Posterior vena cava (tissue), 2 donors: ENCODE measurements around the gene CCDC169. TPM values are rescaled to one million over a fixed set of nuclear protein-coding genes. Genes with fewer than 3 reads are reported as not detected.
"Not testable (repeated sequence)": the region's sequence is repeated elsewhere in the genome, so short reads cannot be mapped to it uniquely, and the experiment has no call there.

Source experiments
- DNase-seq: peaks from one replicate; pipeline ENCODE4 v3.0.0-alpha.2; 2020; ENCODE audit warnings: low spot score
- intact Hi-C, 2 donors: fragments of 100-400 bp; cut with DNase I; formaldehyde crosslinking; loops; one replicate each; pipeline versions ENCODE4 v1.14.1 to v1.14.2; 2022 to 2023
- total RNA-seq, 2 donors: library from RNA; stranded (reverse); fragmentation: NEBNext Ultra II Directional; extraction: Animal tissue kit (Norgen Biotek cat#: 25700); gene quantifications; one replicate each; pipeline ENCODE4 v1.2.1, GENCODE V29; 2021
- donor health status: DM: yes; HTN: yes; CAD: no.
- donor health status: DM: yes; HTN: yes; CAD: no.

Gene CCDC169
- total RNA-seq, 2 donors from 2014 or later: 0.97 to 1.00 TPM

DNA sequence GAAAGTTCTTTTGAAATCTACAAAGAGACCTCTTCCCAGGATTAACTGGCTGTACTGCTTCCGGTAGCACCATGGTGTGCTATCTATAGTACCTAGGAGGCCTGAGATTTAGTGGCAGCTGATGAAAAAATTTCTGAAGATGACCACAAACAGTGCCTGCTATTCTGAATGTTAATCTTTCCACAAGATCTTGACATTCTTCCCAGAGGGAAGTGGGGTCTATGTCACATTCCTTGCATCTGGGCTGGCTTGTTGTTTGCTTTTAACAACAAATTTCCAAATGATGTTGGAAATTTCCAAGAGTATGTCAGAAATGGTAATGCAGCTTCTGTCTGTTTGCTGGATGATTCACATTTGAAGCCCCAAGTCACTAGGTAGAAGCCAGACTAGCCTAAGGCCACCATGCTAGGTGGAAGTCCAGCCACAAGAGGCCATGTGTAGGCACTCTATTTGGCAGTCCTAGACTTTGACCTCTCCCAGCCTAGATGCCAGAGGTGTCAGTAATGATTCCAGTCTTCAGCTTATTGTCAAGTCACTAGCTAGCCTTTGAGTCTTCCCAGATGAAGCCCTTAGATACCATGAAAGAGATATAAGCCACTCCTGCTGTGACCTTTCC, 26.4 kb upstream of the CCDC169 start:
- no peak for DNase-seq
- intact Hi-C loops: no loop called here

DNA sequence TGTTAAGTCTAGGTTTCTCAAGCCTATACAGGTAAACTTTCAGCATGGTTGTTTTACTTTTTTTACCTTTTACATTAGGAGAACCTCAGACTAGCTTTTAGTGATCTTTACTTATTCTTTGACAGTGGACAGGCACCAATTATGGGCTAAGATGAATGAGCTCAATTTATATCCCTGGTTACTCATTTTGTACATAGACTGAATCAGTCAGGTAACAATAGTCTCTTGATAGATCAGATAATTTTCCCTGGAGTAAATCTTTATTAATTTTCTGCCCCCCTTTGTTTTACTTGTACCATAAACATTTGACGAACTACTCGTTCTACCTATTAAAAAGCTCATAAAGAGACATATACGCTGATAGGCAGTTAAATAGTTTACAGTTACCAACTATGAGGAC, 25.8 kb upstream of the CCDC169 start:
- intact Hi-C loops: no loop called here
- DNase-seq: no peak

DNA sequence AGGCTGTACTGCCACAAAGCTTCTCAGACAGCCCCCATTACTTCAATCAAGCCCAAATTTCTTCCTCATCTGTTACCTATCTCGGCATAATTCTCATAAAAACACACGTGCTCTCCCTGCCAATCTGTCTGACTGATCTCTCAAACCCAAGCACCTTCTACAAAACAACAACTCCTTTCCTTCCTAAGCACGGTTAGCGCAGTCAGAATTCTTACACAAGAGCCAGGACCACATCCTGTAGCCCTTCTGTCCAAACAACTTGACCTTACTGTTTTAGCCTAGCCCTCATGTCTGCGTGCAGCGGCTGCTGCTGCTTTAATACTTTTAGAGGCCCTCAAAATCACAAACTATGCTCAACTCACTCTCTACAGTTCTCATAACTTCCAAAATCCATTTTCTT, 22.2 kb upstream of the CCDC169 start:
- DNase-seq, intact Hi-C loops: not testable (repeated sequence)

DNA sequence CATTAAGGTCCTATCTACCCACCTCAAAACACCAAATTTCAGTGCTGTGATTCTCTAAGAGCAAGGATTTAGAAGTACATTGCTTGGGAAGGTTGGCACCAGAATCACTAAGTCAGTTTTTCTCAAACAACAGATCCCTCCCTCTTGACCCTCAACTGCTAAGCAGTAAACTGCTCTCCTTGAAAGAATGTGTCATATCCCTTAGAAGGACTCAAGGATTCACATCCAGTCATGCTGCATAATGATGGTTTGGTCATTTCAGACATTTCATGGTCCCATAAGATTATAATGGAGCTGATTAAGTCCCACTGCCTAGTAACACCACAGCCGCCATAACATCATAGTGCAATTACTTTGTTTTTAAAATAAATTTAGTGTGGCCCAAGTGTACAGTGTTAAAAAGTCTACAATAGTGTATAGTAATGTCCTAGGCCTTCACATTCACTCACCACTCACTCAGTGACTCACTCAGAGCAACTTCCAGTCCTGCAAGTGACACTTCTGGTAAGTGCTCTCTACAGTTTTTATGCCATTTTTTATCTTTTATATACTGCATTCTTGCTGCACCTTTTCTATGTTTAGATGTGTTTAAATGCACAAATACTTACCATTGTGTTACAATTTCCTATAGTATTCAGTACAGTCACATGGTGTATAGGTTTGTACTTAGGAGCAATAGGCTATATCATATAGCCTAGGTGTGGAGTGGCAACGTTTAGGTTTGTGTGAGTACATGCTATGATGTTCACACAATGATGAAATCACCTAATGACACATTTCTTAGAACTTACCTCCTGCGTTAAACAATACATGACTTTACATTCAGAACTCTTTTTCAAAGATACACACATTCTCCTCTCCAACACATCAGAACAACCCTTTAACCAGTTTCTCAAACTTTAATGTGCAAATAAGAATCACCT, 15.7 kb upstream of the CCDC169 start:
- intact Hi-C loops: no loop called here
- DNase-seq: no peak

DNA sequence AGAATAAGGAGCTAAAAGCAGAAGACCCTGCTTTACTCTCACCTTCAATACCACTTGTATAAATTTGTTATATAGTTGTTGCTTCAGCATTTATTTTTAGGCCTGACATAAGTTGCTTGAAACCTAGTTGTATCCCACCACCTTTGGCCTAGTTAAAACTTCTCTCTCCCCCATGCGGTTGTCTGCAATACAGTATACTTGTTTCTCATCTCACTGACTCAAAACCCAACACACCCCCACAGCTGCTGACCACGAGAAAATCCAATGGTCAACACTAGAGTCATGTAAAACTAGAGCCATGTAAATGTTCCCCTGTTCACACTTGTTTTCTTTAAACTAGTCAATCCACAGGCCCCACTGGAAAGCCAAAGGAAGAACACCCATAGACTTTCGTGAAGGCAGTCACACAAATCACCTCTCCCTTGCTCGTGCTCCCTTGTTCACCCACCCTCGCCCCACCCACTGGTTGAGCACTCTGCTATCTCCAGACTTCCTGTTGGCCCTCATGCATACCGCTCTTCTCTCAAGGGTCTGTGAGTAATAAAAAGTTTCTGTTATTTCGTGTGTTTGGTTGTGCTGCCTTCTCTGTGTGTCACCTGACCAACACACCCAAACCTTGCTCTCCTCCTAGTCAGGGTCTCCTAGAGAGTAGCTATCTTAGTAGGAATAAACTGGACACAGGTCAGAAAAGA, 12.9 kb upstream of the CCDC169 start:
- intact Hi-C loops: no loop called here
- no peak for DNase-seq

DNA sequence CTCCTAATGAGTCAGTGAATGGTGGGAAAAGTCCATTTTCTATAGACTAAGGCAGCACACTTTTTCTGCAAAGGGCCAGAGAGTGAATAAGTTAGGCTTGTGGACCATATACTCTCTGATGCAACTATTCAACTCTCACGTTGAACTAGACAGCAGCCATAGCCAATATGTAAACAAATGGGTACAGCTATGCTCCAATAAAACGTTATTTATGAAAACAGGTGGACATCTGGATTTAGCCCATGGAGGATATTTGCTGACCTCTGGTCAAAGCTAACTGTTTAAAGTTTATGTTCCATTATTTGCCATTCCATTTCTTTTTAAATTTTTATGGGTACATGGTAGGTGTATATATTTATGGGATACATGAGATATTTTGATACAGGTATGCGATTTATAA, 4.7 kb upstream of the CCDC169 start:
- intact Hi-C loops: no loop called here
- DNase-seq: no peak

DNA sequence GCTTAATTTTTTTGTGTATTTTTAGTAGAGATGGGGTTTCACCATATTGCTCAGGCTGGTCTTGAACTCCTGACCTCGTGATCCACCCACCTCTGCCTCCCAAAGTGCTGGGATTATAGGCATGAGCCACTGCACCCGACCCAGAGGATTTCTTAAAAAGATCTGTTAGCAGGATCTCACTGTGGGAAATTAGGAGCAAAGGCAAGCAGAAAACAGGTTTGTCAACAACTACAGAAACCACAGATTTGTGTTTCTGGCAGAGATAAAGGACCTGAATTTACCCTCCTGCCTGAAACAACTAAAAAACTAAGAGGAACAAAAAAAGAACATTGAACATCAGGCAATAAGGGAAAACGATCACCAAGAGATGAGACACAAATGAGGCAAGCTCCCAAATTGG, 1.9 kb upstream of the CCDC169 start:
- DNase-seq, intact Hi-C loops: not testable (repeated sequence)

DNA sequence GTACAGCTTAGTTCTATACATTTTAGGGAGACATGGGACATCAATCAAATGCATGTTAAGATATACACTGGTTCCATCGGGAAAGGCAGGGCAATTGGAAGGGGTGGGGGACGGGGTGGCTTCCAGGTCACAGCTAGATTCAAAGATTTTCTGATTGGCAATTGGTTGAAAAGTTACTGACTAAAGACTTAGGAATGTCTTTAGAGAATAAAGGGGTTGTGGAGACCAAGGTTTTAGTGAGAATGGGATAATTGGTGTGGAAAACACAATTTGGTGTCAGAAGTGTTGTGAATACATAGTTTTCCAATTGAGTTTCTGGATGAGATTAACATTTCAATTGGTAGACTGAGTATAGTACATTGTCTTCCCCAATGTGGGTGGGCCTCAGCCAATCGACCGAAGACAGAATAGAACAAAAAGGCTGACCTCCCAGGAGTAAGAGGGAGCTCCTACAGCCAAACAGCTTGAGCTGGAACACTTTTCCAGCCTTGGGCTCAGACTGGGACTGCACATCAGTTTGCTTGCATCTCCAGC, 988 bp upstream of the CCDC169 start:
- DNase-seq: no peak
- intact Hi-C loops: no loop called here

DNA sequence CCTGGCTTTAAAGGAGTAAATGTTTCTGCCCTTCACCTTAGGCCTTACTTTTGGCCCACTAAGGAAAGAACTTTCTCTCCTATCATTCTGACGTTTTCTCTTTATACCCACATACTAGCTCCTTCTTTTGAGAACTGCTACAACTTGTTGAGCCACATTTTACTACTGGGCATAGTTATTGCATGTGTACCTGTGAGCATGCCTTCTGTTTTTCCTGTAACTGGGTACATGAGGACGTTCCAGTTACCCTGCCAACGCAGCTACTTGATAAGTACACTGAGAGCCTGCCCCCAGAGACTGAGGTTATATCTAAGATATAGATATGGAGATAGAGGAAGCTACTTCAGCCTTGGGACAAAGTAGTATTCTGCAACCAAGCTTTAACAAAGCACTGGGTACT, 3.5 kb downstream of the CCDC169 start:
- no peak for DNase-seq

DNA sequence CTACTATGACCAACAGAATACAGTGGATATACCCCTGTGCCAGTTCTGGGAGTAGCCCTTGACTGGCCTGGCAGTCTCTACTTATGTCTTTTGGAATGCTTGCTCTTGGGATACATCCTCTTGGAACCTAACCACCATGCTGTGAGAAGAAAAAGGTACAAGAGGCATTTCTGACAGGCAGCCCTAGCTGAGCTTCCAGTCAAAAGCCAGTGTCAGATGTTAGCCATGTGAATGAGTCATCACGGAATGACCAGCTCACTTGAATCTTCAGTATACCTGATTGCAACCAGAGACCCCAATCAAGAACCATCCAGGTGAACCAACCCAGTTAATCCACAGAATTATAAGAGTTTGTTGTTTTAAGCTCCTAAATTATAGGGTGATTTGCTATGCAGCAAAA, 4.1 kb downstream of the CCDC169 start:
- no peak for DNase-seq
- intact Hi-C loops: no loop called here

More for the DNA sequence above, 3.5 kb downstream of the CCDC169 start:
- intact Hi-C loops: no loop called here

DNA sequence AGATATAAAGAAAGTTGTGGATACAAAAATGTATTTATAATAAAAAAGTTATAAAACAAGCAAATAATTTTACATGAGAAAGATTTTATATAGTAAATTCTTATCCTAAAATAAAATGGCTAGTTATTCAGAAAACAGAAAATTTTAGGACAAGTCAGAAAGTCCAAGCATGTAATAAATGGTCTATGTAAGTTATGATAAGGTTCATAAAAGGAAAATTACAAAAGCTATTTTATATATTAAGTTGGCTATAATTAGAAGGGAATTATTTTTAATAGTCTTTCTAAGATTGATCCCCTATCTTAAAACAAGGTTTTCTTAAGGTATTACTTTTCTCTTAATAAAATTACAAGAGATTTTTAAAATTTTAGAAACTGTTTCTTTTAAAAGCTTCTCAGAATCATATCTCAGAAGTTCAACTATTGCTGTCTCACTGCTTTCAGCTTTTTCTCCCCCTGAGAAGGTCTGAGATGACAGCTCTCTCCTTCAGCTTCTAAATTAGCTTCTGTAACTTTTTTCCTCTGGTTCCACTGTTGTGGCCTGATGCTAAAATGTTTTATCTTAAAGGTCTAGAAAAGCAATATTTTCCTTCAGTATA, 8.7 kb downstream of the CCDC169 start:
- intact Hi-C loops: loop anchor here (10.0 kb wide), 2 partner anchors 106 to 446 kb away; no protein-coding TSS in a partner anchor

DNA sequence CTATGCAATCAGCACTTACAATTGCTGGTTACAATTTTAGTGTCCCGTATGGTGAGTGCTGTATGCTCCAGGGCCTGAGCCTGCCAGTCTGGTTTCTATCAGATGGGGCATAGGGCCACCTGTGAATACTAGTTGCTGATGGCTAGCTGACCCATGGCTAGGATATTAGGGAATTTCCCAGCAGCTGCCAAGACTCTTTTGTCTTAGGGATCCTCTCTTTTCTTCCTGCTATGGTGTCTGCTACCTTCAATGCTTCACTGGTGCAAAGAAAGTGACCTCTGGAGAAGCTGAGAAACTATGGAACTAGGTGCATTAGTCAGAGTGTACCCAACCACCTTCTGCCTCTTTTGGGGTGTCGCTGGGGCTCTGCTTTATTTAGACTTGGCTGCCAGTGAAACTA, 11.6 kb downstream of the CCDC169 start:
- intact Hi-C loops: loop anchor here (10.0 kb wide), 2 partner anchors 109 to 449 kb away; no protein-coding TSS in a partner anchor
- DNase-seq: no peak

More for the DNA sequence above, 8.7 kb downstream of the CCDC169 start:
- DNase-seq: no peak

DNA sequence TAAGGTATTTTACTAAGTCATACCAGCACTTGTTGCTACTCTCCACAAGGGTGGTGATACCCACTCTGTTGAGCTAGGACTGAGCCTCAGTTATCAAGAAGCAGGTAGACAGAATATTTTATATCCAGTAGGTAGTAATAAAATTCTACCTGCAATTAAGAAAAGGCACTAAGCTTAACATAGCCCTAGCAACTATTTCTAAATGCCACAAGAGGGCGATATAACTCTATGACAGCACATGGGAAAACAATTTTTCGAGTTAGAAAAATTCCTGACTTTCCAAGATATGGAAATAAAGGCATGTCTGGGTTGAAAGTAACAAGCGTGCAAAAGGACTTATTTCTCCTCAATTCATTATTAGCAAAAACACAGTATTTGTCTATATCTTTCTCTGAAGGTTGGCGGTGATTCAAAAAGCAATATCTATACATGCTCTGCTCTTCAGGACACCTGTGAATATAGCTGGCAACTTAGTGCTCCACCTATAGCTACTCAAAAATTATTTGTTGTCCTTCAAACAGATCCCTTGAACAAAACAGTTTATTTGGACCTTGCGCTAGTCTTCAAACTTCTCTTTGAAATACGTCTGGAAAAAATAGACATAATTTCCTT, 14.7 kb downstream of the CCDC169 start:
- no peak for DNase-seq
- intact Hi-C loops: loop anchor here (5.0 to 10.0 kb wide), 3 partner anchors 112 to 454 kb away; no protein-coding TSS in a partner anchor

DNA sequence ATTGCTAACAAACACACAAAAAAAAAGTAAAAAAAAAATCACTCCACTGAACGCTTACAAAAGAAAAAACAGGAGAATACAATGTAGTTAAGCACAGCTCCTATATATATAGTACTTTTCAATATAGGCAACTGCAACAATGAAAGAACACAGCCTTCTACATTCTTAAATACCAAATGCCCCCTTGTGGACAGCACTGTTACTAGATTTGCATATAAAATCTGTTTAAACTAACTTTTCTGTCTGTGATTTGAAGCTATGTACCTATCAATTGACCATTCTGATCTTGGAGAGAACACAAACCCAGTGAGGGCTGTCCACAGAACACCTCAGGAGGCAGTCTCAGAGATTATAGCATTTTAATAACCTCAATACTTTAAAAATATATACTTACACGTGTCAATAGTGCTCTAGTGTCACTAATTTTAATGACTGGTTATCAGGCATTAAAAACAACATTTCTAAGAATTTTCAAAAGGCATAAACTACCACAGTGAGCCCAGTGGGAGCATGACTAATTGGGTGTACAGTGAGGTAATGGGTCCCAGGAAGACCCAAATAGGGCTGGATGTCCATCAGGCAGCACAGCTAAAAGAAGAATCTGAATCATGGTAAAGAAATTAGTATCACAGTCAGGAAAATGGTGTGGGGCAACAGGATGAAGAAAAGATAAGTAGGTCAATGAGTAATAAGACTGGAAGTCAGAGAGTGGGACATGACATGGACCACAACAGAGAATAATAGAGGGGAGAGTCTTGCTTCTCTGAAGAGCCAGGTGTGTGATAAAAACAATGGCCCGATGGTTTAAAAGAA, 22.2 kb downstream of the CCDC169 start:
- DNase-seq: no peak
- intact Hi-C loops: loop anchor here (2.0 to 5.0 kb wide), 2 partner anchors 297 to 298 kb away; no protein-coding TSS in a partner anchor

DNA sequence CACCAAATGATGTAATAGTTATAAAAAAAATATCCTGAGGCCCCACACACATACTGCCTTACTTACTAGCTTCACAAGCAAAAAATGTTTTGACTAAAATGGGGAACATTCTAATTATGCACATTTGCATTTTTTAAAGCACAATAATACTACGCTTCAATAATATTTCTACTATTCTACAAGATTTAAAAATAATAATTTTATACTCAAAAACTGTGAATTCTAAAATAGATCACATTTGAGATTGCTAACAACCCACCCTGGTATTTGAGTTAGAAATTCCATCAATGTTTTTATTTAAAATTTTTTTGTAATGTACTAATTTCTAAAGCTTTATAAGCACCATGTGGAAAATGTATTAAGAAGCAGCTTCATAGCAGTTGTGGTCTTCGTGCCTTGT, 24.2 kb downstream of the CCDC169 start:
- intact Hi-C loops: loop anchor here in 1 of 2 donors (5.0 kb wide), 1 partner anchor 286 kb away; no protein-coding TSS in a partner anchor
- no peak for DNase-seq

DNA sequence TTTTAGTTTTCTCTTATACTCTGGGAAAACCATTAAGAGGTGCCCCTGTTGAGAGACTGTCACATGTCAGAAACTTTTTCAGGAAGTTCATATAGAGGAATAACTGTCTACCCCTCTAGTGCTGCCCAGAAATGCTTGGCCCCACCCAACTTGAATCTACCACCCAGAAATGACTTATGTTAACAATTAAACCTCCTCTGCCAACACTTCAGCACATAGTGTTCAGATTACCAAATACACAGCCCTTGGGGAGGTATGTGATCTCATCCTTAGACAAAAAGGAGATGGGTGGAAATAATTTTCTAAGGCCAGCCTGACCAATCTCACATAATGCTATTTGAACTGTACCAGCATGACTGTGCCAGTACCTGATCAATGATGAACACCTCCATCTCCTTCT, 35.6 kb downstream of the CCDC169 start:
- no peak for DNase-seq
- intact Hi-C loops: no loop called here

DNA sequence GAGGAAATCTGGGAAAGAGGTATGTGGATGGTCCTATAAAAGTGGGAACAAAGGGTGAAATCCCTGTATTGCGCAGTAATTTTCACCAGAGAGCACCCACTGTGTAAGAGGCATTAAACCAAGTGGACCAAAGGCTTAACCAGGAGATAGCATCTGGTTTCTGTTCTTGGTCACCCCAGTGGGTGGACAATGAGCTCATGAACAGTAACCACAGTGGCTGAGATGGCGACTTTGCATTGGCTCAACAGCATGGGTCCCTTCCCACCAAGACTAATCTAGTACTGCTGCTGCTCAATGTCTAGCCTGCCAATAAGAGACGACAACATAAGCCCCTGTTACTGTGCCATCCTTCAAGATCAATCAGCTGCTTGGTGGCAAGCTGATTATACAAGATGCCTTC, 36.6 kb downstream of the CCDC169 start:
- intact Hi-C loops: no loop called here

More for the DNA sequence above, 36.6 kb downstream of the CCDC169 start:
- DNase-seq: no peak
